Kidney glomerular epithelial cell (primary cell): Measurements from ENCODE around the gene SDCBP2.

Experiments used
- DNase-seq: peaks from one replicate; lab custom pipeline; 2025; lab: John Stamatoyannopoulos, UW

Gene SDCBP2

GRCh38 chr20:1312308-1312707 lies 16.6 kb downstream of the SDCBP2 start:
- DNase-seq, result no peak

- DNase-seq, result no peak
Observed at GRCh38 chr20:1310506-1311190, 18.3 kb downstream of the SDCBP2 start.

DNA sequence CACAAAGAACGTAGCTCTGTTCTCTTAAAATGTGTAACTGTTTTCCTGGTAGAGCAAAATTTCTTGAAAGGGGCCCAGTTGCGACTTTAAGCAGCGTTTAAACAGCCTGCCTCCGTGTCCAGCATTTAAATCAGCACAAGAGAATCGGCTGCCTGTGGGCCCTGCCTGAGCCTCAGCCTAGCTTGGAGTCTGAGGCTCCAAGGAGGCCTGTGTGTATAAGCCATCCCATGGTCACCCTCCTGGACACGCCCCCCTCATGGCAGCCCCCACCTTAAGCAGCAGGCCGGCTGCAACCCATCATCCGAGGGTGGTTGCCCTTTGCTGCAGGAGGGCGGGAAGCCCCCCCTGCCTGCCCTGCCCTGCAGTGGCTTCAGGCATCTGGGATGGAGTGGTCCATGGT lies 18.9 kb downstream of the SDCBP2 start:
- DNase-seq, result no peak

DNA sequence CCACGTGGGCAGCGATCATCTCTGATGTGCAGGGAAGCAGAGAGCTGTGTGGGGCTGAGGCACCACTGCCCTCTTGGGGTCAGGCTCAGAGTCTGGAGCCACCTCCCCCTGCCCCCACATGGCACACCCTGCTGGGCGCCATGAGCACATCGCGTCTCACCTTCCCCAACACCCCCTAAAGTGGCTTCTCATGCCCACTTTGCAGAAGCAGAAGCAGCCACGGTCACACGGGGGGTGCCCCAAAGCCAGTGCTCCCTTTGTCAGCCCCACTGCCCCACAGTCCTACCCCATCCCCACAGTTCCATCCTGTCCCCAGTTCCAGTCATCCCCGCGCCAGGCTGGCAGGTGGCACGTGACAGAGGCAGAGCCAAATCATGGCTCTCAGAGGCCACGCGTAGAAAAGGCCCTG lies 19.5 kb downstream of the SDCBP2 start:
- no peak for DNase-seq

- DNase-seq, result no peak
Observed at GRCh38 chr20:1308702-1309095, 20.2 kb downstream of the SDCBP2 start.

DNA sequence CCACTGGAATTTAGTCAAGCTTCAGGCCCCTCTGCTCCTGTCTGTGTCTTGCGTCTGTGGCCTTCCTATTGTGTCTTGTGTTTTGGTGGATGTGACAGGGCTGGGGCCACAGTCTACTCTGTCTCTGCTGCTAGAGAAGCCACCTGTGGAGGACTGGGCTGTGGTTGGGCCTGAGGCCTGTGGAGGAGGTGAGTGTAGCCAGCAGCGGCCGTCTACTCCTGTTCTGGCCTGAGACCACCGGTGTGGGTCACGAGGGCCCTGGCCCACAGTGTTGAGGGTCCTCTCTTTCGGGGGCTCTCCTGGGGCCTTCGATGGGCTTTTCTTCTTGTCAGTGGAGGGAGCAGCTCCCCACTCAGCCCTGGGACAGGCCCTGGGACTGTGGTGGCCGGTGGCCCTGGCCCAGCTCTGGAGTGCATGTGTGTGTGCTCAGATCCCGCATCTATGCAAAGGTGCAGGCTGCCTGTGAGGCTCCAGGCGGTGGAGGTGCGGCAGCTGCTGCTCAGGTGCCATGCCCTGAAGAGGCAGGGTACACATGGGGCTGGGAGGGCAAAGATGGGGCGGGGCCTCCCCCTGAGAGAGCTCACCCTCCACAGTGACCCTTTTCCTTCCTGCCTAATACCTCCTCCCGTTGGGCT lies 20.8 kb downstream of the SDCBP2 start:
- DNase-seq, result no peak

DNA sequence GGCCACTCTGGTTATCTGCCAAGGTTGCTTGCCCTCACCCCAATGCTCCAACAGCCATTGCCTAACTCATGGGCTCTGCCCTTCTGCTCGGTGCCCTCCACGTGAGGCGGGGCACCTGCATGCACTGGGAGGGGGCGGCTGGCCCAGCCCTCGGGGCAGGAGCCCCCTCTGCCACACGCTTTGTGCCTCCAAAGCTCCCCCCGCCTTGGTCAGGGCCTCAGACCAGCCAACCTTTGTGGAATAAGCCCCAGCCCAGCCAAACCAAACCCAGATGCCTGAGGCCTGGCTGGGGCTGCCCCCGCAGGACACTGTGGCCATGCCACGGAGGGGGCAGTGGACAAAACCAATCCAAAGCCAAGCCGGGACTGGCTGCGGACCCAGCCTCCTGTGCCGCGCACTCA lies 21.4 kb downstream of the SDCBP2 start:
- no peak for DNase-seq

GRCh38 chr20:1307171-1307570 lies 21.8 kb downstream of the SDCBP2 start:
- no peak for DNase-seq

- DNase-seq, result no peak
Observed at GRCh38 chr20:1306316-1307135, 22.4 kb downstream of the SDCBP2 start.

GRCh38 chr20:1305712-1306111 lies 23.2 kb downstream of the SDCBP2 start:
- DNase-seq, result no peak

DNA sequence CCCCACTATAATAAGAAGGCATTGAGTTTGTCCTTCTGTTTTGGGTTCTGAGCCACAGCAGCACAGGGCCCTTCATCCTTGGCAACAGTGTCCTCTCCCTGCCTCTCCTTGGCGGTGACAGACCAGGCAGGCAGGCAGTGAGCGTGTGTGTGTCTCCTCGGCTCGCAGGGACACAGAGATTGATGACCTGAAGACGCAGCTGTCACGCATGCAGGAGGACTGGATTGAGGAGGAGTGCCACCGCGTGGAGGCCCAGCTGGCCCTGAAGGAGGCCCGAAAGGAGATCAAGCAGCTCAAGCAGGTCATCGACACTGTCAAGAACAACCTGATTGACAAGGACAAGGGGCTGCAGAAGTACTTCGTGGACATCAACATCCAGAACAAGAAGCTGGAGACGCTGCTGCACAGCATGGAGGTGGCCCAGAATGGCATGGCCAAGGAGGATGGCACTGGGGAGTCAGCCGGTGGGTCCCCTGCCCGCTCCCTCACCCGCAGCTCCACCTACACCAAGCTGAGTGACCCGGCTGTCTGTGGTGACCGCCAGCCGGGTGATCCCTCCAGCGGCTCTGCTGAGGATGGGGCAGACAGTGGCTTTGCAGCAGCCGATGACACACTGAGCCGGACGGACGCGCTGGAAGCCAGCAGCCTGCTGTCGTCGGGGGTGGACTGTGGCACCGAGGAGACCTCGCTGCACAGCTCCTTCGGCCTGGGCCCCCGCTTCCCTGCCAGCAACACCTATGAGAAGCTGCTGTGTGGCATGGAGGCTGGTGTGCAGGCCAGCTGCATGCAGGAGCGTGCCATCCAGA lies 24.0 kb downstream of the SDCBP2 start:
- DNase-seq, result no peak

DNA sequence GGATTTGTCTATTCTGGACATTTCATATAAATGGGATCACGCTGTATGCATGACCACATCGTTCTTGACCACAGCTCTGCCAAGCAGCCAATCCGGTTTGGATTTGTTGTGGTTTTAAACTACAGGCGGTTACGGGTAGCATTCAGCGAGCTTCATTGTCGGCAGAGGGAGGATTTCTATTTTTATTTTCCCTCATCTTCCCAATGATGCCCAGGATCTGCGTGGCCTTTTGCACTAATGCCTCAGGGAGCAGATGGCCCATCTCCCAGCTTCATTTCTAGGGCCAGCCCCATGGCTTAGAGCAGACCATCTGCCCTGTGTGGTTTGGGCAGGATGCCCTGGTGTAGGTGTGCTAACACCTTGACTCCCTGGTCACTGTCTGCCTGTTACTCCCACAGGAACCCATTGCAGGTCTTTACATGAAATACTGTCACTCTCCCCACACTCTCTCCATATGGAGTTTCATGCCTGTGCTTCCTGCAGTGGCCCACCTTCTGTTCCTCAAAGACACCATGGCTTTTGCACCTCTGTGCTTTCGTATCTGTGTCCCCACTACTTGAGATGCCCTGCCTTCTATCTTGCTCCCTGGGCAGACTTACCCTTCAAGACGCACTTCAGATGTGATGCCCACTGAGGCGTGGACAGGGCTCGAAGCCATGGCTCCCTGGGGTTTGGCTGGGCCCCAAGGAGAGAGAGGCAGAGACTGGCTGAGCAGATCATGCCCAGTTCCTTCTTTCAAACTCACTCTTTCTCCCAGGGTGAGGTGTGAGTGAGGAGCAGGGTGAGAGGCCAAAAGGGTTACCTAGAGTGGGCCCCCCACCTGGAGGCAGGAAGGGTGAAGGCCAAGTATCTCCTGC lies 26.0 kb downstream of the SDCBP2 start:
- DNase-seq, result no peak

DNA sequence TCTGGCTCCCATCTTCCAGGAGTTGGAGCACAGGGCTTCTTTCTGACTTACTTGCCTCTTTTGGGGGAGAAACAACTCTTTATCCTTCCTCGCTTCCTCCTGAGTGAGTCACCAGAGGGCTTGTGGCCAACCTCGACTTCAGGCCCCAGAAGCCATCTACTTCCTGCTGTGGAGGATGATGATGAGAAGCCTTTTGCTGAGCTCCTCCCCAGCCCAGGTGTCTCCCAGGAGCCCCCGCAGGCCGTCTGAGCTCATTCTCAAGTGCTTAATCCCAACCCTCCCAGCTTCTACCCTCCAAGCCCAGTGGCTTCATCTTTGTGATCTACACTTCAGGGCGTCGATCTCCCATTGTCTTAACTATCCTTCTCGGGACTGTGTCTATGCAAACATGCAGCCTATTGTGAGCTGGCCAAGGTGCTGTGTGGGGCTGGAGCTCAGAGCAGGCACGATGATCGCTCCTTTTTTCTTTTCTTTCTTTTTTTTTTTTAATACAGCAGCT lies 27.9 kb downstream of the SDCBP2 start:
- DNase-seq, result no peak

DNA sequence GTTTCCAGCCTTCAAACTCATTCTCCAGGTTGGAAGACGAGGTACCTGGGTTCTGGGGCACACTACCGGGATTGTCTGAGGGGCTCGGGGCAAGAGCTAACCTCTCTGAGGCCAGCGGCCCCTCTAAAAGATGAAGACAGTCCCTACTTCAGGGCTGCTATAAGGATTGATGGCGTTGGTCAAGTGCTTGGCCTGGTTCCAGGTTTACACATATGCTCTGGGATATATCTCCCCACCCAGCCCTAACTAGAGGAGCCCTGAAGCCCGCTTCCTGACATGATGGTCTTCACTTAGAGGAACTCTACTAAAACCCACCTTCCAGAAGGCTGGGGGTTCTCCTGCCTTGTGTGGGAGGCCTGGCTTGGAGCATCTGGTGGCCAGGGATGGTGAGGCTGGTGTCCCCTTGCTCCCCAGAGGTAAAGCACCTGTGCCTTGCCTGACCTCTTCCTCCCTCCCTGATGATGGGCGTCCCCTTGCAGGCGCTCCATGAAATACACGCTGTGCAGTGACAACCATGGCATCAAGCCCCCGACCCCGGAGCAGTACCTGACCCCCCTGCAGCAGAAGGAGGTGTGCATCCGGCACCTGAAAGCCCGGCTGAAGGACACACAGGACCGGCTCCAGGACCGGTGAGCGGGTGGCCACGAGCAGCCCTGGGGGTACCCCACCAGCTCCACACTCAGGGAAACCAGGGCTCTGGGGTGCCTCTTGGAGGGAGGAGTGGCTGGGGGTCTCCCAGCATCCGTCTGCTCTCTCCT lies 28.7 kb downstream of the SDCBP2 start:
- DNase-seq, result no peak

DNA sequence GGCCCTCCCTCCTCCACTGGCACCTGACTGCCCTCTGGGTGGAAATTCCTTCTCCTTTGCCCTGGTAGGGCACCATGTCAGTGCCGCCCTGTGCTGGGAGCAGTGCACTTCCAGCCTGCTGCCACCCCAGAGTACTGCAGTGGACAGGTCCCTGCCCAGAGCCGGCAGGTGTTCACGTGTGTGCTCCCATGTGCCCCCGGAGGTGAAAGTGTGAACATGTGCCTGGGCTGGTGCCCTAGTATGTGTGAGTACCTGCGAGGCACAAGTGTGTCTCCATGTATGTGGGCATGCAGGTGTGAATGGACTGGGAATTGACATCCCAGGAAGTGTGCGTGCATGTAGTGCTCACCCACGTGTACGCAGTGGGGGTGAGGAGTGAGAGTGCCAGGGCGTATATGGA lies 29.4 kb downstream of the SDCBP2 start:
- no peak for DNase-seq

GRCh38 chr20:1298888-1299511 lies 29.9 kb downstream of the SDCBP2 start:
- DNase-seq, result no peak

GRCh38 chr20:1298166-1298565 lies 30.8 kb downstream of the SDCBP2 start:
- DNase-seq, result no peak

GRCh38 chr20:1297486-1297885 lies 31.5 kb downstream of the SDCBP2 start:
- no peak for DNase-seq

- DNase-seq, result no peak
Observed at GRCh38 chr20:1296922-1297321, 32.0 kb downstream of the SDCBP2 start.

GRCh38 chr20:1296117-1296610 lies 32.8 kb downstream of the SDCBP2 start:
- no peak for DNase-seq
